HepG2 (cell line): Measurements from ENCODE around the gene RNF40. TPM values are rescaled to one million over a fixed set of nuclear protein-coding genes. Genes with fewer than 3 reads are reported as not detected.
A peak's percentile ranks its signal among the peaks of the same experiment; 100 is the strongest.

Source experiments
- BATF2 ChIP-seq: sonication (generic); formaldehyde crosslinking; IDR thresholded peaks from 2 replicates; pipeline ENCODE4 v1.8.0; 2022; ENCODE audit warnings: mild to moderate bottlenecking, missing genetic modification reagents, moderate library complexity
- FIP1L1 ChIP-seq: fragments of 200-400 bp; formaldehyde crosslinking; IDR thresholded peaks from 2 replicates; pipeline ENCODE4 v1.6.1; 2018; ENCODE audit warnings: low read depth, mild to moderate bottlenecking, low read length, moderate library complexity, borderline replicate concordance; ENCODE audit not compliant: insufficient read depth
- FOXK2 ChIP-seq: fragments of 450-650 bp; IDR thresholded peaks from 2 replicates; pipeline ENCODE4 v1.6.1; 2016
- FOXO4 ChIP-seq: sonication (generic); formaldehyde crosslinking; conservative IDR thresholded peaks from 2 replicates; pipeline ENCODE4 v1.8.1; 2023; ENCODE audit warnings: missing genetic modification reagents
- HES4 ChIP-seq: sonication (generic); formaldehyde crosslinking; IDR thresholded peaks from 2 replicates; pipeline ENCODE4 v1.9.0; 2021; ENCODE audit warnings: mild to moderate bottlenecking, missing genetic modification reagents, borderline replicate concordance
- HOXA9 ChIP-seq: sonication (generic); formaldehyde crosslinking; IDR thresholded peaks from 2 replicates; pipeline ENCODE4 v1.8.1; 2022; ENCODE audit warnings: missing genetic modification reagents, mild to moderate bottlenecking, moderate library complexity, borderline replicate concordance
- NCOR1 ChIP-seq: fragments of 200-600 bp; sonication (generic); IDR thresholded peaks from 2 replicates; pipeline ENCODE4 v1.7.0; 2017; ENCODE audit warnings: antibody characterized with exemption, low read length, borderline replicate concordance
- NR1H2 ChIP-seq: sonication (generic); formaldehyde crosslinking; IDR thresholded peaks from 2 replicates; pipeline ENCODE4 v1.8.1; 2022; ENCODE audit warnings: low read depth, missing genetic modification reagents, borderline replicate concordance
- PCBP2 ChIP-seq: fragments of 200-400 bp; formaldehyde crosslinking; optimal IDR thresholded peaks from 2 replicates; pipeline ENCODE3; 2018; ENCODE audit warnings: low read length, low read depth; ENCODE audit not compliant: poor library complexity, severe bottlenecking
- PRDM10 ChIP-seq: sonication (generic); formaldehyde crosslinking; IDR thresholded peaks from 2 replicates; pipeline ENCODE4 v1.4.0; 2020; ENCODE audit warnings: low read depth, missing genetic modification reagents
- RXRB ChIP-seq: IDR thresholded peaks from 2 replicates; pipeline ENCODE4 v1.6.1; 2016; ENCODE audit warnings: borderline replicate concordance, missing genetic modification reagents, missing compliant biosample characterization
- SKI ChIP-seq: fragments of 450-650 bp; IDR thresholded peaks from one replicate; pipeline ENCODE4 v1.6.1; 2018; ENCODE audit warnings: mild to moderate bottlenecking; ENCODE audit not compliant: partially characterized antibody
- TBX2 ChIP-seq: sonication (generic); formaldehyde crosslinking; IDR thresholded peaks from 2 replicates; pipeline ENCODE4 v1.5.0; 2020; ENCODE audit warnings: missing genetic modification reagents, mild to moderate bottlenecking, borderline replicate concordance
- XRCC5 ChIP-seq: fragments of 200-400 bp; formaldehyde crosslinking; optimal IDR thresholded peaks from 2 replicates; pipeline ENCODE3; 2017; ENCODE audit warnings: mild to moderate bottlenecking, low read length
- ZBTB1 ChIP-seq: sonication (generic); formaldehyde crosslinking; IDR thresholded peaks from 2 replicates; pipeline ENCODE4 v1.4.0; 2020; ENCODE audit warnings: missing genetic modification reagents, borderline replicate concordance
- ZNF121 ChIP-seq: sonication (generic); formaldehyde crosslinking; IDR thresholded peaks from 2 replicates; pipeline ENCODE4 v1.5.0; 2020; ENCODE audit warnings: mild to moderate bottlenecking, missing genetic modification reagents
- ZNF44 ChIP-seq: sonication (generic); formaldehyde crosslinking; IDR thresholded peaks from 2 replicates; pipeline ENCODE4 v1.5.1; 2020; ENCODE audit warnings: mild to moderate bottlenecking, missing genetic modification reagents
- ZNF543 ChIP-seq: sonication (generic); formaldehyde crosslinking; IDR thresholded peaks from 2 replicates; pipeline ENCODE4 v1.4.0; 2020; ENCODE audit warnings: mild to moderate bottlenecking, missing genetic modification reagents
- ZNF547 ChIP-seq: sonication (generic); formaldehyde crosslinking; IDR thresholded peaks from 2 replicates; pipeline ENCODE4 v1.5.1; 2020; ENCODE audit warnings: mild to moderate bottlenecking, missing genetic modification reagents
- ZNF572 ChIP-seq: sonication (generic); formaldehyde crosslinking; IDR thresholded peaks from 2 replicates; pipeline ENCODE4 v1.5.1; 2020; ENCODE audit warnings: mild to moderate bottlenecking, missing genetic modification reagents
- ZNF576 ChIP-seq: sonication (generic); formaldehyde crosslinking; IDR thresholded peaks from 2 replicates; pipeline ENCODE4 v1.4.0; 2020; ENCODE audit warnings: mild to moderate bottlenecking, missing genetic modification reagents
- ZNF7 ChIP-seq: IDR thresholded peaks from 2 replicates; pipeline ENCODE4 v1.6.1; 2016; ENCODE audit warnings: missing biosample characterization, missing genetic modification reagents
- ZNF724P ChIP-seq: sonication (generic); formaldehyde crosslinking; IDR thresholded peaks from 2 replicates; pipeline ENCODE4 v1.8.0; 2022; ENCODE audit warnings: missing genetic modification reagents, borderline replicate concordance
- ZNF879 ChIP-seq: sonication (generic); formaldehyde crosslinking; IDR thresholded peaks from 2 replicates; pipeline ENCODE4 v1.8.1; 2023; ENCODE audit warnings: missing genetic modification reagents
- polyA plus RNA-seq, 8 experiments: library from polyadenylated mRNA; depleted of rRNA in 3 of 8; stranded (reverse) in 7 of 8; unstranded in 1 of 8; fragments of >200 nt; fragmentation: Illumina TruSeq in 4 of 8; extraction: Trizol in 4 of 8; gene quantifications; 2 replicates each; pipeline versions ENCODE4 v1.2.1 to v1.2.3, GENCODE V29; 2011 to 2016; ENCODE audit warnings: low read depth in 4 of 8, missing spikeins in 1 of 8, mixed read lengths in 1 of 8; ENCODE audit not compliant: insufficient read depth in 1 of 8
- total RNA-seq, 5 experiments: library from RNA; depleted of rRNA; stranded (reverse); fragments of >200 nt; fragmentation: Illumina TruSeq; extraction: Trizol; gene quantifications; 2 replicates each; pipeline ENCODE4 v1.2.3, GENCODE V29; 2016; ENCODE audit warnings: low read depth in 1 of 5

The RNF40 gene
- total and polyA plus RNA-seq, 2 of the 13 experiments (the other 11 are each of a cell fraction or from before 2014, with no cell fraction given): 84.0 to 85.6 TPM

- TF ChIP-seq PRDM10 (CRISPR knock-in tag) (no peak), FOXK2 (no peak), ZNF576 (CRISPR knock-in tag) (no peak), FOXO4 (CRISPR knock-in tag) (no peak), ZNF121 (no peak), HES4 (CRISPR knock-in tag) (peak; percentile 80; the same call in 1 of the 2 replicates), NCOR1 (no peak), HOXA9 (CRISPR knock-in tag) (no peak), ZNF44 (CRISPR knock-in tag) (no peak), XRCC5 (no peak), SKI (no peak), ZNF543 (CRISPR knock-in tag) (0 out of 2 replicates have a peak, but pooled peaks have one; percentile 30), TBX2 (CRISPR knock-in tag) (no peak), ZNF7 (CRISPR knock-in tag) (no peak), NR1H2 (CRISPR knock-in tag) (no peak), FIP1L1 (no peak), ZNF879 (CRISPR knock-in tag) (no peak), RXRB (CRISPR knock-in tag) (no peak), ZNF547 (CRISPR knock-in tag) (no peak), ZNF724P (CRISPR knock-in tag) (no peak), BATF2 (CRISPR knock-in tag) (no peak), PCBP2 (no peak), ZBTB1 (no peak), ZNF572 (no peak)
Observed at GRCh38 chr16:30786115-30786935, 24.2 kb downstream of the RNF40 start (continued).
